Keratinocyte (primary cell): ENCODE results near the gene TMF1. TPM values are rescaled to one million over a fixed set of nuclear protein-coding genes. Genes with fewer than 3 reads are reported as not detected.

Experiments
- DNase-seq: peaks from one replicate; pipeline ENCODE4 v3.0.0-alpha.2; 2011; ENCODE audit warnings: low read depth, missing footprints, low spot score
- FAIRE-seq: peaks from 2 replicates; lab custom pipeline; 2011; peaks lifted over from hg19 to GRCh38; lab: Jason Lieb, UNC
- H2AFZ ChIP-seq: 2 replicates; pipeline ENCODE4 v1.6.0; 2012; ENCODE audit warnings: low read length, control low read depth, inconsistent platforms; ENCODE audit not compliant: control insufficient read depth
- H3K27ac ChIP-seq: 2 replicates; pipeline ENCODE4 v1.5.1; 2011; ENCODE audit warnings: low read length; ENCODE audit not compliant: control insufficient read depth, insufficient read depth
- H3K27me3 ChIP-seq: 3 replicates; pipeline ENCODE4 v1.6.0; 2011; ENCODE audit warnings: low read length; ENCODE audit not compliant: control insufficient read depth, insufficient read depth; ENCODE audit errors: extremely low read depth
- H3K36me3 ChIP-seq, 2 experiments: 2 replicates in 1 of 2; 3 replicates in 1 of 2; pipeline ENCODE4 v1.5.1; 2011; ENCODE audit warnings: low read length in 2 of 2, mild to moderate bottlenecking in 1 of 2; ENCODE audit not compliant: control insufficient read depth in 2 of 2, insufficient read depth in 2 of 2; ENCODE audit errors: extremely low read depth in 1 of 2
- H3K4me1 ChIP-seq: 3 replicates; pipeline ENCODE4 v1.5.1; 2011; ENCODE audit warnings: low read length; ENCODE audit not compliant: control insufficient read depth, insufficient read depth; ENCODE audit errors: extremely low read depth
- H3K4me2 ChIP-seq: 3 replicates; pipeline ENCODE4 v1.6.0; 2011; ENCODE audit warnings: low read depth, low read length; ENCODE audit not compliant: control insufficient read depth, insufficient read depth; ENCODE audit errors: extremely low read depth
- H3K4me3 ChIP-seq, 3 experiments: fragments of 200-600 bp in 1 of 3; sonication (generic) in 1 of 3; 2 replicates in 2 of 3; 3 replicates in 1 of 3; pipeline ENCODE4 v1.5.1; 2011 to 2016; ENCODE audit warnings: low read length in 3 of 3, mild to moderate bottlenecking in 3 of 3, control low read depth in 2 of 3, inconsistent platforms in 1 of 3, low read depth in 1 of 3, mixed read lengths in 1 of 3, mixed run types in 1 of 3, moderate library complexity in 1 of 3; ENCODE audit not compliant: control insufficient read depth in 2 of 3, insufficient read depth in 2 of 3; ENCODE audit errors: extremely low read depth in 1 of 3
- H3K79me2 ChIP-seq: 2 replicates; pipeline ENCODE4 v1.6.0; 2012; ENCODE audit warnings: low read length; ENCODE audit not compliant: control insufficient read depth, insufficient read depth
- H3K9ac ChIP-seq: 3 replicates; pipeline ENCODE4 v1.6.0; 2011; ENCODE audit warnings: low read length; ENCODE audit not compliant: control insufficient read depth, insufficient read depth; ENCODE audit errors: extremely low read depth
- H3K9me1 ChIP-seq: 3 replicates; pipeline ENCODE4 v1.6.0; 2011; ENCODE audit warnings: low read length; ENCODE audit not compliant: control insufficient read depth, insufficient read depth; ENCODE audit errors: extremely low read depth
- H3K9me3 ChIP-seq: 2 replicates; pipeline ENCODE4 v1.5.1; 2012; ENCODE audit warnings: low read depth, low read length; ENCODE audit not compliant: control insufficient read depth
- H4K20me1 ChIP-seq: 3 replicates; pipeline ENCODE4 v1.6.0; 2011; ENCODE audit warnings: low read length; ENCODE audit not compliant: control insufficient read depth, insufficient read depth; ENCODE audit errors: extremely low read depth
- CTCF ChIP-seq, 3 experiments: IDR thresholded peaks in 1 of 3; conservative IDR thresholded peaks in 1 of 3; optimal IDR thresholded peaks in 1 of 3; 2 replicates in 2 of 3; 3 replicates in 1 of 3; pipeline versions ENCODE3 to v1.5.1; 2011; ENCODE audit warnings: low read length in 3 of 3, mild to moderate bottlenecking in 3 of 3, moderate library complexity in 2 of 3, control low read depth in 1 of 3, inconsistent platforms in 1 of 3; ENCODE audit not compliant: insufficient read depth in 2 of 3; ENCODE audit errors: extremely low read depth in 1 of 3
- EZH2 ChIP-seq: IDR thresholded peaks from one replicate; pipeline ENCODE4 v1.6.1; 2012; ENCODE audit warnings: inconsistent platforms, mild to moderate bottlenecking, low read length, moderate library complexity
- dilution Hi-C: fragments of 300-500 bp; cut with MboI; formaldehyde crosslinking; loops from one replicate; pipeline ENCODE4 v1.7.0; 2020; ENCODE audit warnings: low sequenced_read_pairs; ENCODE audit not compliant: extremely low pct_ligation_motif_present
- polyA plus RNA-seq, 5 experiments: library from polyadenylated mRNA; depleted of rRNA in 3 of 5; stranded (reverse) in 3 of 5; stranded (forward) in 1 of 5; unstranded in 1 of 5; fragments of >200 nt; gene quantifications; 1 replicate in 1 of 5; 2 replicates in 3 of 5; 3 replicates in 1 of 5; pipeline versions ENCODE4 v1.2.1 to v1.2.3, GENCODE V29; 2011 to 2012; ENCODE audit warnings: missing spikeins in 2 of 5, low read depth in 1 of 5, low replicate concordance in 1 of 5

The TMF1 gene
- polyA plus RNA-seq, 1 donor (not counting 4 experiments of a cell fraction or from before 2014, with no cell fraction given) = 13.7 TPM

DNA sequence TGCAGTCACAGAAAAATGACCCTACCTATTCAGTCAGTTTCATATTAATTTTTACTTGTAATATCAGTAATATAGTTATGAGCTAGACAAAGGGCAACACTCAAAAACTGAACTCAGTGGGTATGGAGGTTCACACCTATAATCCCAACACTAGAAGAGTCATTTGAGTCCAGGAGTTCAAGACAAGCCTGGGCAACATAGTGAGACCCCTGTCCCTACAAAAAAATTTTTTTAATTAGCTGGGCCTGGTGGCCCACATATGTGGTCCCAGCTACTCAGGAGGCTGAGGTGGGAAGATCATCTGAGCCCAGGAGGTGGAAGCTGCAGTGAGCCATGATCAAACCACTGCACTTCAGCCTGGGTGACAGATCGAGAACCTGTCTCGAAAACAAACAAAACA lies 3.1 kb downstream of the TMF1 start:
- H3K36me3 ChIP-seq = peaks cover 15 to 20% of the 10 kb centered on the region in 2 experiments
- TF ChIP-seq EZH2 = no peak
- TF ChIP-seq CTCF (optimal IDR thresholded peaks at IDR 0.05 in 1 of 3, IDR thresholded peaks at IDR 0.05 in 1 of 3, conservative IDR thresholded peaks at IDR 0.05 in 1 of 3; ENCODE audit: extremely low read depth in 1 of 3, insufficient read depth in 2 of 3, low read length in 3 of 3) = no peak
- DNase-seq = no peak
- H4K20me1 ChIP-seq = no peaks in the 10 kb centered on the region
- no peak overlapping the region for H3K4me2 ChIP-seq
- no peaks in the 10 kb centered on the region for H3K9me3 ChIP-seq
- FAIRE-seq = no peak
- dilution Hi-C loops = no loop called here
- H3K27ac ChIP-seq = no peak overlapping the region
- peaks cover 49% of the 10 kb centered on the region for H3K79me2 ChIP-seq
- no peaks in the 10 kb centered on the region for H3K27me3 ChIP-seq
- H3K4me1 ChIP-seq = peaks cover 13% of the 10 kb centered on the region
- no peak overlapping the region for H2AFZ ChIP-seq
- H3K4me3 ChIP-seq = no peak overlapping the region
- no peaks in the 10 kb centered on the region for H3K9me1 ChIP-seq
- no peak overlapping the region for H3K9ac ChIP-seq

DNA sequence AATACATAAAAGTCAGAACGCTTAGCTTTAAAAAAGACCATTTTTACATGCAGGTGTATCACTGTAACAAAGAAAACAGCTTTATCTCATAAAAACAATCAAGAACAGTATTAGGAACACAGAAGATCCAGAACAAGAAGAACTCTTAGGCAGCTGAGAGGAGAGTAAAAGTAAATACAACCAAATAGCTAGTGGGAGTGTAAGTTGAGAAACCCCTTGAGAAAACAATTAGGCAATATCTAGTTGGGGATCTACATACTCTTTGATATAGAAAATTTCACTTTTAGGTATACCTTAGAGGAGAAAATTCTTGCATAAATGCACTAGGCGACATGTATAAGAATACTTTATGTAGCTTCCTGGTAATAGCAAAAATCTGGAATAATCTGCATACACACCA lies 7.5 kb downstream of the TMF1 start:
- H3K36me3 ChIP-seq = peaks cover 20 to 25% of the 10 kb centered on the region in 2 experiments
- H3K27ac ChIP-seq = no peak overlapping the region

More for the DNA sequence above, 7.5 kb downstream of the TMF1 start:
- H3K9ac ChIP-seq = no peak overlapping the region
- H3K9me1 ChIP-seq = no peaks in the 10 kb centered on the region
- H3K27me3 ChIP-seq = no peaks in the 10 kb centered on the region
- dilution Hi-C loops = no loop called here
- DNase-seq (no peak), FAIRE-seq (no peak)
- H4K20me1 ChIP-seq = no peaks in the 10 kb centered on the region
- peaks cover 24% of the 10 kb centered on the region for H3K79me2 ChIP-seq
- H3K4me3 ChIP-seq = no peak overlapping the region
- no peak overlapping the region for H2AFZ ChIP-seq
- TF ChIP-seq EZH2 (no peak), CTCF (optimal IDR thresholded peaks at IDR 0.05 in 1 of 3, IDR thresholded peaks at IDR 0.05 in 1 of 3, conservative IDR thresholded peaks at IDR 0.05 in 1 of 3; ENCODE audit: extremely low read depth in 1 of 3, insufficient read depth in 2 of 3, low read length in 3 of 3) (no peak)
- H3K4me1 ChIP-seq = no peaks in the 10 kb centered on the region
- H3K9me3 ChIP-seq = no peaks in the 10 kb centered on the region
- no peak overlapping the region for H3K4me2 ChIP-seq
